Renal cortical epithelial cell (primary cell): ENCODE results near the gene ZNF580. TPM values are rescaled to one million over a fixed set of nuclear protein-coding genes. Genes with fewer than 3 reads are reported as not detected.
A peak's percentile ranks its signal among the peaks of the same experiment; 100 is the strongest.

Experiments
- DNase-seq: peaks from one replicate; pipeline ENCODE4 v3.0.0-alpha.2; 2011; ENCODE audit warnings: low read depth
- total RNA-seq: library from RNA; depleted of rRNA; stranded (reverse); fragments of >200 nt; gene quantifications from 2 replicates; pipeline ENCODE4 v1.2.3, GENCODE V29; 2014

Gene ZNF580
- total RNA-seq, 1 donor from 2014 or later: 5.8 TPM

- DNase-seq: peak; percentile 67
Observed at GRCh38 chr19:55624109-55625003, 16.4 kb upstream of the ZNF580 start, which contains the start of gene ZNF784. Gene ZNF784 (minus strand): TSS chr19:55624566. CDS start chr19:55624561, 5 bp downstream.

GRCh38 chr19:55625004-55625326 is 15.8 kb upstream of the ZNF580 start:
- no peak for DNase-seq

- no peak for DNase-seq
Observed at GRCh38 chr19:55626350-55626749, 14.5 kb upstream of the ZNF580 start.

GRCh38 chr19:55632463-55632834 is 8.4 kb upstream of the ZNF580 start:
- peak; percentile 96 for DNase-seq

DNA sequence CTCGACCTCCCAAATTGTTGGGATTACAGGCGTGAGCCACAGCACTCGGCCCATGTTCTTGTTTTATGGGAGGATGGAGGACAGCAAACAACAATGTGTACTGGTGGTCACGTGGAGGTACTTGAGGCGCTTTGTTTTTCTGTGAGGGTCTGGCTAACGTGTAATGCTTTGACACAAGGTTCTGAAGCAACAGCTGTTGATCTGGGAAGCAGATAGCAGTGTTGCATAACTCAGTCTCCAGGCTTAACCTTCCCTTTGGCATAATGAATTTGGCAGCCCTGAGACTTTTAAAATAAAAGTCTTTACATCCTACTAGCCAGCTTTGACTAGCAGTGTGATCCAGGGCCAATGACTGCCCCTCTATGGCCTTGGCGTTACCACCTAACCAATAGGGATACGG is 6.9 kb upstream of the ZNF580 start:
- no peak for DNase-seq

DNA sequence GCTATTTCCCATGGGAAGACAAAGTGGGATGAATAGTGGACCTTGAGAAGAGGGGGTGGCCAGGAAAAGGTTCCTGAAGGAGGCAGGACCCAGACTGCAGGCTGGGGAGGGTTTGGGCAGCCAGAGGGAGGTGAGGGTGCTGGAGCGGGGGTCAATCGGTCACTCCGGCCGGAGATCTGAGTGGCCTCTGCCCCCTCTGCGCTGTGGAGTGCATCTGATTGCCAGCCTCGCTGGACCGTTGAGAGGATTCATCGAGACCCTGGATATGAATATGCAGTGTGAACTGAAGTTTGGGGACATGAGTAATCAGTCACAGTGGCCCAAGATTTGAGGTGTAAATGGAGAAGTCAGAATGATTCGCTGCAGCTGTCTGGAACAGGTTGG is 5.5 kb upstream of the ZNF580 start:
- DNase-seq: no peak

DNA sequence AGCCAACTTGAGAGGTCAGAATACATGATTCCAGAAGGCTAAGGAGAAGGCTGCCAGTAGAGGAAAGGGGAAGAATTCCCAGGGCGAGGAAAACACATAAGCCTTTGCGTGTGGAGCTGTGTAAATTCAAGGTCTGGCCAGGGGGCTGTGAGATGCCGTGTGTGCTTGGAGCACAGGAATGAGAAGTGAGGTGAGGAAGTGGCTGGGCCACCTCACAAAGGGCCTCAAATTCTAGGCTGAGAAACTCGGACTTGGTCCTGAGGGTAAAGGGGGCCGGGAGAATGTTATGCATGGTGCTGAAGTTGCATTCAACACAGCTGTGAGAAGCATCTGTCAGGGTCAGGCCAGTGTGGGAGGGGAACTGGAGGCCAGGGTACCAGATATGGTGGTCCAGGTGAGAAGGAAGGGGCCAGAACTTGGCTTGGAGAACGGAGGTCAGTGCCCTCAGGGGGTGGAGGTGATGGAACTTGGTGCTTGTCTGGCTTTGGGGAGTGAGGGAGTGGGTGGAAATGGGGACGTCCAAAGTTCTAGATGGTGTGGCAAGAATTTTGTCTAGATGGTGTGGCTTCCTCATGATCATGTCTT is 4.9 kb upstream of the ZNF580 start:
- DNase-seq: no peak

DNA sequence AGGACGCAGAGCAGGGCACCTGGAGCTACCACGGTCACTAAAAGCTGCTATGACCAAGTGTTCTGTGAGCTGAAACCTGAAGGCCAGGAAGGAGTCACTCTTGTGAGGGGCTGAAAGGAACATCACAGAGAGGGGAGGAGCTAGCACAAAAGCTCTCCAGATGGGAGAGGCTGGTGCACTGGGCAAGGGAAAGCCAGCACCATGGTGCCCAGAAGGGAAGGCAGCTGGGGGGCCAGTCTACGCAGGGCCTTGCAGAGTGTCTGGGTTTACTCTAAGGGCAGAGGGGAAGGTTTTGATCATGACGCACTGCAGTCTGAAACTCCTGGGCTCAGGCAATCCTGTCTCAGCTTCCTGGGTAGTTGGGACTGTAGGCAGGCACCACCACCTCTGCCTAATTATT is 4.1 kb upstream of the ZNF580 start:
- DNase-seq: no peak

GRCh38 chr19:55637534-55637933 is 3.3 kb upstream of the ZNF580 start:
- DNase-seq: no peak

DNA sequence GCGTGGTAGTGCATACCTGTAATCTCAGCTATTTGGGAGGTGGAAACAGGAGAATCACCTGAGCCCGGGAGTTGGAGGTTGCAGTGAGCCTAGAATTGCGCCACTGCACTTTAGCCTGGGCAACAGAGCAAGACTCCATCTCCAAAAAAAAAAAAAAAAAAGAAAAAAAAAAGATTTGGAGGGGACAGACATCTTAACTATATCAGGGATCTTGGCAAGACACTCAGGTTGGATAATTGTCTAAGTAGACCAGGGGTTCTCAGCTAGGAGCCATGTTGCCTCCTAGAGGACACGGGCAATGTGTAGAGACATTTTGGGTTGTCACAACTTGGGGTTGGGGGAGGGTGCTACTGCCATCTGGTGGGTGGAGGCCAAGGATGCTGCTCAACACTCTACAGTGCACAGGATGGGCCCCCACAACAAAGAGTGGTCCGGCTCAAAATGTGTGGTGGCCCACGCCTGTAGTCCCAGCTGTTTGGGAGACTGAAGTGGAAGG is 1.9 kb upstream of the ZNF580 start:
- DNase-seq: no peak

DNA sequence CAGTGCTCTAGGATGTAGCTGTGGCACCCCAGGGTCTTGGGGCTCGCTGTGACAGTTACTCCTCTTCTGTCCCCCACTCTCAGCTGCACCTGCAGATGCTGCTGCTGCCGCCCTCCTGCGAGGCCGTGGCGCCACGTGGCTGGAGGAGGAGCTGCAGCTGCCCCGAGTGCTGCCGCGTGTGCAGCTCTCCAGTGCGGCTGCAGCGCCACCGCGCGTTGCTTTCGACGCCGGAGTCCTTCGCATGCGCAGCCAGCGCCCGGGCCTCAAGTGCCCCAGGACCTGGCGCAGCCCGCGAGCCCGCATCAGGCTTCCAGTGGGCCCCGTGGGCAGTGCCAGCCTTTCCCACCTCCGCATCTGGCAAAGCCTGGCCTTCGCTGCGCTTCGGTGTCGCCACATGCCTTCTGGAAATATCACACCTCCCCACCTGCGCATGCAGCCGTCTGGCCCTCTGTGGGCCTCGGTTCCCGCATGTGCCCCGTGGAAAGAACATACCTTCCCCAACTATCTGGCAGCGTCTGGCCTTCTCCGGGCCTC is 692 bp upstream of the ZNF580 start:
- DNase-seq: peak; percentile 38

DNA sequence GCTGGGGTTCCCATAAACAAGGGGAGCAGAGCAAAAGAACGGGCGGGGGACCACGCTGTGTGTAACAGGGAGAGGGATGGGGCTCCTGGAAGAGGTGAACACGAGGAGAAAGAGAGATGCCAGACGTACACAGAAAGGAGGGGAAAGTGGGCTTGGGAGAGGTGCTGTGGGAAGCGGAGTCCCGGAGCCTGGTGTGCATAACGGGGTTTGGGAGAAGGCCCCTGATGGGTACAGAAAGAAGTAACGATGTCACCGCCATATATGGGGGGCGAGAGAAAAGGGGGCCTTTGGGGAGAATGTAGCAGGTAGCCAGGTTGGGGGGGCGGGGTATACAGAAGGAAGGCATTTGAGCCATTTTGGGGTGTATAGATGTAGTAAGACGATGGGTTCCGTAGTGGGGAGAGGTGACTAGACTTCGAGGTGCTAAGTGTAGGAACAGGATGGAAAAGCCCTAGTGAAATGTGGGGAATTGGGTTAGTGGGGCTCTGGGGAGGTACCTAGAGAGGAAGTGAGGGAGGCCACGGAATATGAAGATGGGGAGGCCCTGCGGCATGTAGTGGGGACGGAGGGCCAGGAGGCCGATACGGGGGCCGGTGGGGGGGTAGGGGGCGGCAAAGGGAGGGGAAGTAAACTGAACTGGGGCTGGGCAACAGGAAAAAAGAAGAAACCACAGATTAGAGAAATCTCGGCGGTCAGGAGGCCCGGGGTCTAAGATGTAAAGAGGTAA is 787 bp downstream of the ZNF580 start:
- no peak for DNase-seq

GRCh38 chr19:55642153-55643002 is 1.6 kb downstream of the ZNF580 start:
- no peak for DNase-seq

GRCh38 chr19:55643003-55643886 is 2.4 kb downstream of the ZNF580 start, which contains the start of gene ZNF581:
Gene ZNF581 (plus strand): TSS chr19:55643649. CDS start chr19:55644572, 923 bp downstream.
- peak; percentile 72 for DNase-seq

DNA sequence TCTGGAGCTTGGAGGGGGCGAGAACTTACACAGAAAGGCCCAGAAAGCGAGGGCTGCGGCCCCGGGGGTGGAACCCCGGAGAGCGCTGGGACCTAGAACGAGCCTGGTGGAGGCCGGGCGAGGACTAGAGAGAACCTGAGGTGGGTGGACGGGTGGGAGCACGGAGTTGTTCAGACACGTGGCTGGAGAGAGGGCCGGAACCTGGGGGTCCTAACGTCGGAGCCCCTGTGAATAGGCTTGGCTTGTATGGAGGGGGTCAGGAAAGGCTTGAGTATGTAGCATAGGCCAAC is 3.0 kb downstream of the ZNF580 start:
- DNase-seq: no peak

- DNase-seq: no peak
Observed at GRCh38 chr19:55644191-55644833, 3.5 kb downstream of the ZNF580 start.

DNA sequence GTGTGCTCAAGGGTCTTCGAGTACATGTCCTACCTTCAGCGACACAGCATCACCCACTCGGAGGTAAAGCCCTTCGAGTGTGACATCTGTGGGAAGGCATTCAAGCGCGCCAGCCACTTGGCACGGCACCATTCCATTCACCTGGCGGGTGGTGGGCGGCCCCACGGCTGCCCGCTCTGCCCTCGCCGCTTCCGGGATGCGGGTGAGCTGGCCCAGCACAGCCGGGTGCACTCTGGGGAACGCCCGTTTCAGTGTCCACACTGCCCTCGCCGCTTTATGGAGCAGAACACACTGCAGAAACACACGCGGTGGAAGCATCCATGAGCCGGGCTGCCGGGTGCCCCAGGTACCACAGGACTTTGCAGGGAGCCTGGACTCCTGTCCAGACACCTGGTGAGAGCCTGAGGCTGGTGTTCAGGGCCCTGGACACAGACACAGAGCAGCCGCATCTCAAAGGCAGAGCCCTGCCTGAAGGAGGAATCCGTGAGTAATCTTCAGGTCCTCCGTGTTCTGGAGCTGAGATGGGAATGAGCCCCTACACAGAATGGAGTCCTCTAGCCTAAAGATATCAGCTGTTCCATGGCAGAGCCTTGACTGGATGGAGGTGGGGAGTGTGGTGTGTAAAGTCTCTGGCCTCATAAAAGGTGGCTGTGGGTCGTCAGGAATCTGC is 4.2 kb downstream of the ZNF580 start:
- no peak for DNase-seq

- DNase-seq: no peak
Observed at GRCh38 chr19:55645512-55645881, 4.7 kb downstream of the ZNF580 start.
